GM10266 (cell line): ENCODE measurements around the gene ZBTB1.
"Not testable (repeated sequence)": the region's sequence is repeated elsewhere in the genome, so short reads cannot be mapped to it uniquely, and the experiment has no call there.

Experiments used
- DNase-seq: peaks from one replicate; pipeline ENCODE4 v3.0.0; 2012; ENCODE audit errors: extremely low spot score
- CTCF ChIP-seq: IDR thresholded peaks from 2 replicates; pipeline ENCODE4 v1.5.1; 2012; ENCODE audit warnings: mild to moderate bottlenecking, low read depth; ENCODE audit not compliant: control insufficient read depth, insufficient read depth; ENCODE audit errors: missing control alignments

The ZBTB1 gene

GRCh38 chr14:64515053-64515452, 10.5 kb downstream of the ZBTB1 start:
- no peak for DNase-seq
- TF ChIP-seq CTCF = no peak

- DNase-seq = no peak
- no peak for TF ChIP-seq CTCF
These were observed 12.4 kb downstream of the ZBTB1 start for GRCh38 chr14:64516969-64517368.

- not testable (repeated sequence) for DNase-seq
These were observed 13.1 kb downstream of the ZBTB1 start for GRCh38 chr14:64517667-64518066.

GRCh38 chr14:64518229-64518628, 13.7 kb downstream of the ZBTB1 start:
- DNase-seq = no peak
- no peak for TF ChIP-seq CTCF

GRCh38 chr14:64520699-64521098, 16.1 kb downstream of the ZBTB1 start:
- TF ChIP-seq CTCF = no peak
- DNase-seq = no peak

GRCh38 chr14:64522591-64523355, 18.2 kb downstream of the ZBTB1 start:
- no peak for TF ChIP-seq CTCF
- DNase-seq = no peak

- no peak for DNase-seq
These were observed 20.8 kb downstream of the ZBTB1 start for GRCh38 chr14:64525354-64525753.

More at GRCh38 chr14:64525354-64525753, 20.8 kb downstream of the ZBTB1 start:
- TF ChIP-seq CTCF = no peak
